GM12891 (cell line): ENCODE measurements around the gene EMID1.

Experiments used
- DNase-seq: peaks from one replicate; pipeline ENCODE4 v3.0.0; 2011; ENCODE audit warnings: low spot score; ENCODE audit not compliant: insufficient read length
- FAIRE-seq: peaks from 2 replicates; lab custom pipeline; 2011; peaks lifted over from hg19 to GRCh38; lab: Jason Lieb, UNC
- PAX5 ChIP-seq: IDR thresholded peaks from 2 replicates; pipeline ENCODE4 v1.6.1; 2011; ENCODE audit warnings: low read length, moderate library complexity, mild to moderate bottlenecking; ENCODE audit not compliant: insufficient read depth, severe bottlenecking
- POLR2A ChIP-seq: IDR thresholded peaks from 2 replicates; pipeline ENCODE4 v1.6.1; 2011; ENCODE audit warnings: low read depth, low read length, control low read depth
- POLR2AphosphoS5 ChIP-seq: IDR thresholded peaks from 2 replicates; pipeline ENCODE4 v1.6.1; 2011; ENCODE audit warnings: low read depth, low read length, control low read depth
- POU2F2 ChIP-seq: IDR thresholded peaks from 2 replicates; pipeline ENCODE4 v1.6.1; 2011; ENCODE audit warnings: low read depth, mild to moderate bottlenecking, control low read depth, low read length, moderate library complexity
- SPI1 ChIP-seq: IDR thresholded peaks from 2 replicates; pipeline ENCODE4 v1.6.1; 2011; ENCODE audit warnings: low read depth, low read length, control low read depth
- TAF1 ChIP-seq: IDR thresholded peaks from 2 replicates; pipeline ENCODE4 v1.6.1; 2011; ENCODE audit warnings: low read depth, low read length, control low read depth

Gene EMID1

DNA sequence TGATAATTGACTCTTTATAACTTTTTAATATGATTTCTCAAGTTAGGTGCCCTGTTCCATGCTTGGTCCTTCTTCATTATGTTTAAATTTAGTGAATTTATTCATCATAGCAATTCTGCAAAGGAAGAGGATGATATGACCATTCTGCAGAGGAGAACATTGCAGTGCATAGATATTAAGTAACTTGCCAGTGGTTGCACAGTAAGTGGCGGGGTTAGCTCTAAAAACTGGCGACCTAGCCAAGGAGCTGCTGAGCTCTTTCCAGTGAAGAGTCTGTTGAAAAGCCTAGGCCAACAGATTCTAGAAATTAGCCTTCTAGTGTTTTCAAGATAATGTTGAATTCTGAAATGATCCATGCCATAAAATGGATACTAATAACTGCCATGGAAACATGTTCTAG is 66.9 kb downstream of the EMID1 start:
- no peak for TF ChIP-seq SPI1
- no peak for DNase-seq
- FAIRE-seq = no peak

DNA sequence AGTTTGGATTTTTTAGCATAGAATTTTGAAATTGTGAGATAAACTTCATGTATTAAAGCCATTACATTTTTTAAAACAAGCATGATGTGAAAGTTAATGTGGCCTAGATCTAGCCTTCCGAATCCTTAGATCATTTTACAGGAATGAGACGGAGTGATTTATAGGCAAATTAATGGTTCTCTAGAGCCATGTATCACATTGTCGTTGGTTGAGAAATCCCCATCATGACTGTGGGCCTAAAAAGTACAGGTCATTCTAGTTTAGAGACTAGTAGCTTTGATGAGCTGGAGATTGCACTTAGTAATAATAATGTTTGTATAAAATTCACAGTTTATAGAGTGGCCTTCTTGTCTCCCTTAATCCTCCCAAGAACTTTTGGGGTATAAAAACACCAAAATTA is 69.5 kb downstream of the EMID1 start:
- no peak for TF ChIP-seq TAF1
- TF ChIP-seq PAX5 = no peak
- no peak for TF ChIP-seq POU2F2
- TF ChIP-seq POLR2A = no peak
- TF ChIP-seq POLR2AphosphoS5 = no peak
- TF ChIP-seq SPI1 = no peak
- no peak for FAIRE-seq

DNA sequence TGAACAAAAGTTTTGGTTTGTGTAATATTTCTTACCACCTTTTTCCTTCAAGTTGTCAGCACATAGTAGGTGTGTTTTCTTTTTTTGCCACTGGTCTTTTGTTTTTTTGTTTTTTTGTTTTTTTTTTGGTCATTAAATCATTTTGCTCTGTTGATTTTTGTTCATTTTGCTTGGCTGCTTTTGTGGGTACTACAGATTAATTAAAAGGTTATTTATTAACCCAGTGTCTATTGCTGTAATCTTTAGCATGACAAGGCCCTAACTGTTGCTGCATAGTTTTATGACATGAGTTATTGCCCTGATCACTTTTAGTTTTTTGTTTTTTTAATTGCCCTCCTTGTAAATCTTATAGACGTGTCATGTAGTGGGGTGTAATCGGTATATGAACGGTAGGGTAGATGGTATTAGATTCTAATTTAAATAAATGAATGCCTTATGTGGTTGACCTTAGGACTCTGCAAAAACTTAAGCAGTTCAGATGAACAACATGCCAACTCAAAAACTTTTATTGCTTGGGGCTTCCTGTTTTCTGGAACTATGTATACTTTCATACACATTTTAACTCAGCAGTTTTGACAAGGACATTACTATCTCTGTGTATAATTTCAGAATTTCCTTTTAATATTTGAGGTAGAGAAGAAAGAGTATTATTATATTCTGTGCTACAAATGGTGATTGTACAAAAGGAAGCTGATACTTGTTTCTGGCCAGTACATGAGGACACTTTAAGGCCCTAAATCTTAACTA is 70.3 kb downstream of the EMID1 start:
- TF ChIP-seq TAF1 (no peak), POLR2AphosphoS5 (no peak), SPI1 (no peak), POU2F2 (no peak), POLR2A (no peak), PAX5 (no peak)
- no peak for FAIRE-seq
- DNase-seq = no peak

More for the DNA sequence above, 69.5 kb downstream of the EMID1 start:
- no peak for DNase-seq

DNA sequence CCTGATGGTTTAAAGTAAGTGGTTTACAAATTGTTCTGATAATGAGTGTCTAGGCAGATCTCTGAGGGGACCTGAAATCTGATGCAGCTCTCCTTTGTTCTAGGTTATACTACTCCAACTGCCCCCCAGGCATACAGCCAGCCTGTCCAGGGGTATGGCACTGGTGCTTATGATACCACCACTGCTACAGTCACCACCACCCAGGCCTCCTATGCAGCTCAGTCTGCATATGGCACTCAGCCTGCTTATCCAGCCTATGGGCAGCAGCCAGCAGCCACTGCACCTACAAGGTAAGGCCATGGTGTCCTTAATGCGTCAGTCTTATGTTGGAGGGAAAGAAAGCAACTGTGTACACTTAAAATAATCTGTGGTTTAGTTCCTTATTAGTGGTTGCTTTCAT is 72.2 kb downstream of the EMID1 start:
- no peak for TF ChIP-seq POLR2A
- TF ChIP-seq TAF1 = no peak
- TF ChIP-seq POLR2AphosphoS5 = 0 out of 2 replicates have a peak, but pooled peaks have one; percentile 28
- no peak for DNase-seq
- peak; percentile 55 for FAIRE-seq

DNA sequence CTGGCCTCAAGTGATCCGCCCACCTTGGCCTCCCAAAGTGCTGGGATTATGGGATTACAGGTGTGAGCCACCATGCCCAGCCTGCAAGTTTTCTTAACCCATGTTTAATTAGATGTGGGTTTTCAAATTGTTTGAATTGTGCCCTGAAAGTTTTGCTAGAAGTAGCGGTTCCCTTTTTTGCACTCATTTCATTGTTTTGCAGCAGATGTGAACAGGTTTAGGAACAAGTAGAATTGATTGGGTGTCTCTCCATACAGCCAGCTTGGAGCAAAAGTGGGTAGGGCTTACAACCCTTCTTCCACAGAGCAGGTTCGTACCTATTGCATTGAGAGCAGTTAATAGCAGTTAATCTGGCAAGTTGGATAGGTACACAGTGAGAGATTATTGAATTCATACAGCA is 78.5 kb downstream of the EMID1 start:
- FAIRE-seq = no peak
- TF ChIP-seq SPI1 (peak; percentile 87), TAF1 (no peak)
- DNase-seq = no peak

DNA sequence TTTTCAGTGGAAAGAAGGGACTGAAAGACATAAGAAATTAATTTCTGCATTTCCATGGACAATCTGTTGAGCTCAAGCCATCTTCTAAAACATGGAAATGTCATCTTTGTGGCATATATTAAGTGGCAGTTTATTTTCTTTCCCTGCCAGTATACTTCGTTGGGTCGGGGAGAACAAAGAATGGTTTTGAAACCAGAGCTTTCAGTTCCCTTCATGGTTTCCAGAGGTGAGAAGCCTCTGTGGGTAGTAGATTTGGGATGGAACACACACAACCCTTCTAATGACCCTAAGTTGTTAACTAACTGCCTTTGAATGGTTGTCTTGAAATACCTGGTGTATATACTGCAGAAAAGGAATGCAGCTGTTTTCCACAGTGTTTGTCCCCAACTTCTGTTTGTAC is 83.1 kb downstream of the EMID1 start:
- FAIRE-seq (no peak), DNase-seq (no peak)
- TF ChIP-seq POU2F2 = no peak
- peak; percentile 48 for TF ChIP-seq SPI1

DNA sequence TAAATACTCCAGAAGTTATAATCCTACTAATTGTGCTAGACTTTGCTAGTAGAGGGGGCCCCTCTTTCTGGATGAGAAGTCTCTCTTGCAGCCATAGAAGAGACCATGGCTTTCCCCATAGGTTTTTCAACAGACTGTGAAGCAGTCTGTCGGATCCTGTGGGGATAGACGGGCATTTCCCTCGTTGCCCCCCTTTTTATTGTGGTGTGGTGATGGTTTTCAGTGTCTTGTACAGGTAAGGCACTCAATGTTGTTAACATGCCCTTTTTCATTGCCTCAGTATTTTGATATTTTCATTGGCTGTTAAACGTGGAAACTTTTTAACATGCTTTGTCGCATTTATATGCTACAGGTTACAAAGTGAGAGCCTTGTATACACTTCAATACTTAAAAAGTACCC is 84.4 kb downstream of the EMID1 start:
- DNase-seq (no peak), FAIRE-seq (no peak)
- TF ChIP-seq POU2F2 (no peak), TAF1 (no peak), PAX5 (no peak), POLR2A (no peak), POLR2AphosphoS5 (no peak), SPI1 (no peak)

DNA sequence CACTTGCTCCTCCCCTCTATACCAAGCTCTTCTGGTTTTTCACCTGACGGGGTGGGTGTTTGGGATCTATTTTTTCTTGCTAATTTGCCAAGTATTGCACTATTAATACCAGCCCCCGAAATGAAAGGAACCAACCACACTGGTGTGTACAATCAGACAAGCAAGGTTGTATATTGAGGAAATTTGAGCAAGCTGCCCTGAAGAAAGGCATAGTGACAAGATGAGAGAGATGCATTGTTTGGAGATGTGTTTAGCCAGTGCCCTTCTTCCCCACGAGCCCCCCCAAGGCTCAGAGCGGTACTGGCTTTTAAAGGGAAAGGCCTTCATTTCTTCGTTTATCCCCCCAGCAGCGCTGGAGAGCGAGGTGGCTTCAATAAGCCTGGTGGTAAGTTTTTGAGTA is 85.5 kb downstream of the EMID1 start:
- TF ChIP-seq POLR2A (peak; percentile 42; the same call in 1 of the 2 replicates), POU2F2 (no peak), POLR2AphosphoS5 (peak; percentile 70; the same call in 1 of the 2 replicates), SPI1 (no peak)
- DNase-seq (no peak), FAIRE-seq (no peak)

DNA sequence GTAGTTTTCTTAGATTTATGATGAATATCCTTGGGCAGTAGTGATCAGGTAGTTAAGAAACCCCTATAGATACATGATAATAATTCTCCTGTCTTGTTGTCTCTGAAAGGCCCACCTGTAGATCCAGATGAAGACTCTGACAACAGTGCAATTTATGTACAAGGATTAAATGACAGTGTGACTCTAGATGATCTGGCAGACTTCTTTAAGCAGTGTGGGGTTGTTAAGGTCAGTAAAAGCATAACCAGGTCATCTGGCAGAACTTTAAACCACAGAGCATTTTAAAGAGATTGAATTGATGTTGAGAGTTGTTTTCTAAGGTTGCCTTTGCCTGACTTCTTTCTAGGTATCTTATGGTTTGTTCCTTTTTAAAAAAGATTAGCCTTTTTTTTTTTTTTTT is 86.7 kb downstream of the EMID1 start:
- FAIRE-seq (peak; percentile 51), DNase-seq (no peak)
- TF ChIP-seq POLR2AphosphoS5 (peak; percentile 22; the same call in 1 of the 2 replicates), TAF1 (no peak)

DNA sequence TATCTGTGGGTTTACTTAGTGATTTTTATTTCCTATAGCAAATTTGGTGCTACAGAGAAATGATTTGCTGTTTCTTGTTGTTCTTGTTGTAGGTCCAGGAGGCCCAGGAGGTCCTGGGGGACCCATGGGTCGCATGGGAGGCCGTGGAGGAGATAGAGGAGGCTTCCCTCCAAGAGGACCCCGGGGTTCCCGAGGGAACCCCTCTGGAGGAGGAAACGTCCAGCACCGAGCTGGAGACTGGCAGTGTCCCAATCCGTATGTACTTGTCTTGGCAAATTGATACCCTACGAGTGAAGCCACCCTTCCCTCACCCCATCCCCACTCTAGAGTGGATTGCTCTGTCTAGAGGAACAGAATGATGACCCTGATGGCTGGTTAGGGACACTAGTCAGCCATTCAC is 92.9 kb downstream of the EMID1 start:
- FAIRE-seq (no peak), DNase-seq (no peak)
- TF ChIP-seq POU2F2 (no peak), POLR2A (no peak), PAX5 (no peak), SPI1 (no peak), POLR2AphosphoS5 (no peak), TAF1 (no peak)

DNA sequence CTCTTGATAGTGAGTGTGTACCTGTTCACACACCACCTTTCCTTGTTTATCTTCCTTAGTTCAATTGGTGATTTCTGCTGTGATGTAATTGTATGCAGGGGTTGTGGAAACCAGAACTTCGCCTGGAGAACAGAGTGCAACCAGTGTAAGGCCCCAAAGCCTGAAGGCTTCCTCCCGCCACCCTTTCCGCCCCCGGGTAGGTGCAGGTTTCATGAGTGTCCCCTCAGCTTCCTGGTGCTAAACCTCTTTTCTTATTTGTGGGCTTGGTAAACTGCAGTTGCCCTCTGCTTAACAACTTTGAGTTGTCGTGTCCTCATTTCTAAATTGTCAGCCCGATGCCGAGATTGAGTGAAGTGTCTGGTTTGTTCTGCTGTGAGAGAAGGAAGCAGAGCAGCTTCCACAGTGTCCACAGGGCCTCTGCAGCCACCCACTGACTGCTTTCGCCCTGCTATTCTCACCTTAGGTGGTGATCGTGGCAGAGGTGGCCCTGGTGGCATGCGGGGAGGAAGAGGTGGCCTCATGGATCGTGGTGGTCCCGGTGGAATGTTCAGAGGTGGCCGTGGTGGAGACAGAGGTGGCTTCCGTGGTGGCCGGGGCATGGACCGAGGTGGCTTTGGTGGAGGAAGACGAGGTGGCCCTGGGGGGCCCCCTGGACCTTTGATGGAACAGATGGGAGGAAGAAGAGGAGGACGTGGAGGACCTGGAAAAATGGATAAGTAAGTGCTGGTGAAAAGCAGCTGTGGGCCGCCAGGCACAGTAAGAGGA is 93.6 kb downstream of the EMID1 start:
- FAIRE-seq (no peak), DNase-seq (no peak)
- no peak for TF ChIP-seq POU2F2
- no peak for TF ChIP-seq POLR2A
- TF ChIP-seq SPI1 = no peak
- no peak for TF ChIP-seq PAX5

DNA sequence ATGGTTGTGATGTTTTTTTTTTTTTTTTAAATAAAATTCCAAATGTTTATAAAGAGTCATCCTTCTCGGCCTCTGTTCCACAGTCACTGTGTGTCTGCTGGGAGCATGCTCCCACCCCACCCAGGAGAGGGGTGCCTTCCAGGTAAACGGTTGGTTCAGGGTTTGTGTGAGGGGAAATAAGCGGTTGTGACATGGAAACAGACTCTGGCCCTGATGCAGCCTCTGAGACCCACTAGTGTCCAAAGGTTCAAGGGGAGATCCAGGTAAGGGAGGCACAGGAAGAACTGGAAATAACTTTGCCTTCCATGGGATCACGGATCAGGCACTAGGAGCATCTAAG is 94.7 kb downstream of the EMID1 start:
- no peak for FAIRE-seq
- no peak for DNase-seq

More for the DNA sequence above, 94.7 kb downstream of the EMID1 start:
- TF ChIP-seq SPI1 (no peak), PAX5 (no peak), TAF1 (no peak), POU2F2 (no peak), POLR2A (no peak), POLR2AphosphoS5 (no peak)
